ENCODE data around the gene KLK12. TPM values are rescaled to one million over a fixed set of nuclear protein-coding genes. Genes with fewer than 3 reads are reported as not detected.

Gene KLK12
- total and polyA plus RNA-seq, 9 of the 15 experiments (the other 6 are each of a cell fraction or from before 2014, with no cell fraction given) = not detected

Other genes with a start within 250 kb of the KLK12 start
Only the 7 nearest of the 19 such genes appear.
- gene KLK6, start 65.4 kb downstream of the KLK12 start, total RNA-seq (2014; rRNA removed) = not detected in 2 replicates
- gene KLK6, start 65.4 kb downstream of the KLK12 start, total RNA-seq (2014; rRNA removed; fragmentation: Illumina TruSeq; extraction: Trizol) = not detected in 2 replicates
- not detected in 2 replicates for gene KLK6, start 65.4 kb downstream of the KLK12 start, total RNA-seq (2015; rRNA removed; fragmentation: Illumina TruSeq; extraction: Trizol)
- not detected in 2 replicates for gene KLK6, start 65.4 kb downstream of the KLK12 start, total RNA-seq (2021)
- not detected in 2 replicates for gene KLK6, start 65.4 kb downstream of the KLK12 start, polyA plus RNA-seq (2011; rRNA removed)
- gene KLK6, start 65.4 kb downstream of the KLK12 start, polyA plus RNA-seq (2014; fragmentation: Illumina TruSeq; extraction: Trizol) = not detected in 2 replicates
- gene KLK6, start 65.4 kb downstream of the KLK12 start, polyA plus RNA-seq (2014; fragmentation: Nextera tagmentation; extraction: Ambion mirVana) = not detected
- gene KLK6, start 65.4 kb downstream of the KLK12 start, polyA plus RNA-seq (2014; rRNA removed) = not detected in 2 replicates
- gene KLK7, start 51.1 kb downstream of the KLK12 start, total RNA-seq (2014; rRNA removed) = not detected in 2 replicates
- not detected in 2 replicates for gene KLK7, start 51.1 kb downstream of the KLK12 start, total RNA-seq (2014; rRNA removed; fragmentation: Illumina TruSeq; extraction: Trizol)
- not detected in 2 replicates for gene KLK7, start 51.1 kb downstream of the KLK12 start, total RNA-seq (2015; rRNA removed; fragmentation: Illumina TruSeq; extraction: Trizol)
- not detected in 2 replicates for gene KLK7, start 51.1 kb downstream of the KLK12 start, total RNA-seq (2021)
- gene KLK7, start 51.1 kb downstream of the KLK12 start, polyA plus RNA-seq (2011; rRNA removed) = not detected in 2 replicates
- gene KLK7, start 51.1 kb downstream of the KLK12 start, polyA plus RNA-seq (2014; fragmentation: Illumina TruSeq; extraction: Trizol) = not detected in 2 replicates
- gene KLK7, start 51.1 kb downstream of the KLK12 start, polyA plus RNA-seq (2014; fragmentation: Nextera tagmentation; extraction: Ambion mirVana) = under 1 TPM in 1 of 2 experiments, not detected in 1; 0.03 TPM
- gene KLK7, start 51.1 kb downstream of the KLK12 start, polyA plus RNA-seq (2014; rRNA removed) = not detected in 2 replicates
- gene KLK8, start 33.4 kb downstream of the KLK12 start, total RNA-seq (2014; rRNA removed) = 0.45 TPM in 1 of 2 replicates, not detected in the other
- 0.40 TPM in 1 of 2 replicates, not detected in the other for gene KLK8, start 33.4 kb downstream of the KLK12 start, total RNA-seq (2014; rRNA removed; fragmentation: Illumina TruSeq; extraction: Trizol)
- 0.41 and 0.76 TPM in 2 replicates for gene KLK8, start 33.4 kb downstream of the KLK12 start, total RNA-seq (2015; rRNA removed; fragmentation: Illumina TruSeq; extraction: Trizol)
- 1.4 TPM in 2 replicates for gene KLK8, start 33.4 kb downstream of the KLK12 start, total RNA-seq (2021)
- 0.62 and 0.79 TPM in 2 replicates for gene KLK8, start 33.4 kb downstream of the KLK12 start, polyA plus RNA-seq (2011; rRNA removed)
- 0.44 and 0.49 TPM in 2 replicates for gene KLK8, start 33.4 kb downstream of the KLK12 start, polyA plus RNA-seq (2014; fragmentation: Illumina TruSeq; extraction: Trizol)
- gene KLK8, start 33.4 kb downstream of the KLK12 start, polyA plus RNA-seq (2014; fragmentation: Nextera tagmentation; extraction: Ambion mirVana) = 1 to 10 TPM in 1 of 2 experiments, under 1 TPM in 1; 0.37 to 1.7 TPM
- gene KLK8, start 33.4 kb downstream of the KLK12 start, polyA plus RNA-seq (2014; rRNA removed) = 1.1 and 1.4 TPM in 2 replicates
- gene KLK10, start 15.3 kb downstream of the KLK12 start, total RNA-seq (2014; rRNA removed) = not detected in 2 replicates
- not detected in 2 replicates for gene KLK10, start 15.3 kb downstream of the KLK12 start, total RNA-seq (2014; rRNA removed; fragmentation: Illumina TruSeq; extraction: Trizol)
- not detected in 2 replicates for gene KLK10, start 15.3 kb downstream of the KLK12 start, total RNA-seq (2015; rRNA removed; fragmentation: Illumina TruSeq; extraction: Trizol)
- 0.11 TPM in 1 of 2 replicates, not detected in the other for gene KLK10, start 15.3 kb downstream of the KLK12 start, total RNA-seq (2021)
- not detected in 2 replicates for gene KLK10, start 15.3 kb downstream of the KLK12 start, polyA plus RNA-seq (2011; rRNA removed)
- not detected in 2 replicates for gene KLK10, start 15.3 kb downstream of the KLK12 start, polyA plus RNA-seq (2014; fragmentation: Illumina TruSeq; extraction: Trizol)
- gene KLK10, start 15.3 kb downstream of the KLK12 start, polyA plus RNA-seq (2014; fragmentation: Nextera tagmentation; extraction: Ambion mirVana) = not detected
- gene KLK10, start 15.3 kb downstream of the KLK12 start, polyA plus RNA-seq (2014; rRNA removed) = not detected in 2 replicates
- not detected in 2 replicates for gene KLK11, start 8.4 kb downstream of the KLK12 start, total RNA-seq (2014; rRNA removed)
- not detected in 2 replicates for gene KLK11, start 8.4 kb downstream of the KLK12 start, total RNA-seq (2014; rRNA removed; fragmentation: Illumina TruSeq; extraction: Trizol)
- gene KLK11, start 8.4 kb downstream of the KLK12 start, total RNA-seq (2015; rRNA removed; fragmentation: Illumina TruSeq; extraction: Trizol) = not detected in 2 replicates
- gene KLK11, start 8.4 kb downstream of the KLK12 start, total RNA-seq (2021) = not detected in 2 replicates
- not detected in 2 replicates for gene KLK11, start 8.4 kb downstream of the KLK12 start, polyA plus RNA-seq (2011; rRNA removed)
- not detected in 2 replicates for gene KLK11, start 8.4 kb downstream of the KLK12 start, polyA plus RNA-seq (2014; fragmentation: Illumina TruSeq; extraction: Trizol)
- gene KLK11, start 8.4 kb downstream of the KLK12 start, polyA plus RNA-seq (2014; fragmentation: Nextera tagmentation; extraction: Ambion mirVana) = not detected
- not detected in 2 replicates for gene KLK11, start 8.4 kb downstream of the KLK12 start, polyA plus RNA-seq (2014; rRNA removed)
- gene KLK13, start 30.1 kb upstream of the KLK12 start, total RNA-seq (2014; rRNA removed) = 1.3 and 2.5 TPM in 2 replicates
- gene KLK13, start 30.1 kb upstream of the KLK12 start, total RNA-seq (2014; rRNA removed; fragmentation: Illumina TruSeq; extraction: Trizol) = 1.5 and 1.7 TPM in 2 replicates
- 0.64 and 0.72 TPM in 2 replicates for gene KLK13, start 30.1 kb upstream of the KLK12 start, total RNA-seq (2015; rRNA removed; fragmentation: Illumina TruSeq; extraction: Trizol)
- 2.8 and 4.7 TPM in 2 replicates for gene KLK13, start 30.1 kb upstream of the KLK12 start, total RNA-seq (2021)
- gene KLK13, start 30.1 kb upstream of the KLK12 start, polyA plus RNA-seq (2011; rRNA removed) = 2.9 and 9.0 TPM in 2 replicates
- 3.8 and 4.4 TPM in 2 replicates for gene KLK13, start 30.1 kb upstream of the KLK12 start, polyA plus RNA-seq (2014; fragmentation: Illumina TruSeq; extraction: Trizol)
- gene KLK13, start 30.1 kb upstream of the KLK12 start, polyA plus RNA-seq (2014; fragmentation: Nextera tagmentation; extraction: Ambion mirVana) = 1 to 10 TPM in 1 of 2 experiments, under 1 TPM in 1; 0.84 to 2.3 TPM
- gene KLK13, start 30.1 kb upstream of the KLK12 start, polyA plus RNA-seq (2014; rRNA removed) = 1.3 and 2.3 TPM in 2 replicates
- not detected in 2 replicates for gene KLK14, start 47.9 kb upstream of the KLK12 start, total RNA-seq (2014; rRNA removed)
- not detected in 2 replicates for gene KLK14, start 47.9 kb upstream of the KLK12 start, total RNA-seq (2014; rRNA removed; fragmentation: Illumina TruSeq; extraction: Trizol)
- not detected in 2 replicates for gene KLK14, start 47.9 kb upstream of the KLK12 start, total RNA-seq (2015; rRNA removed; fragmentation: Illumina TruSeq; extraction: Trizol)
- not detected in 2 replicates for gene KLK14, start 47.9 kb upstream of the KLK12 start, total RNA-seq (2021)
- gene KLK14, start 47.9 kb upstream of the KLK12 start, polyA plus RNA-seq (2011; rRNA removed) = 0.08 TPM in 1 of 2 replicates, not detected in the other
- not detected in 2 replicates for gene KLK14, start 47.9 kb upstream of the KLK12 start, polyA plus RNA-seq (2014; fragmentation: Illumina TruSeq; extraction: Trizol)
- not detected for gene KLK14, start 47.9 kb upstream of the KLK12 start, polyA plus RNA-seq (2014; fragmentation: Nextera tagmentation; extraction: Ambion mirVana)
- gene KLK14, start 47.9 kb upstream of the KLK12 start, polyA plus RNA-seq (2014; rRNA removed) = not detected in 2 replicates

Data from K562 (cell line).